Panc1 (cell line): ENCODE data around the gene COX5A.
"Not testable (repeated sequence)": the region's sequence is repeated elsewhere in the genome, so short reads cannot be mapped to it uniquely, and the experiment has no call there.

Experiments used
- CTCF ChIP-seq: fragments of 450-650 bp; IDR thresholded peaks from 2 replicates; pipeline ENCODE4 v1.5.1; 2017; ENCODE audit warnings: mild to moderate bottlenecking
- POLR2AphosphoS5 ChIP-seq: IDR thresholded peaks from 2 replicates; pipeline ENCODE4 v1.6.1; 2012; ENCODE audit warnings: mild to moderate bottlenecking, low read depth, low read length, moderate library complexity
- SIN3A ChIP-seq: IDR thresholded peaks from 2 replicates; pipeline ENCODE4 v1.6.1; 2012; ENCODE audit warnings: low read depth, mild to moderate bottlenecking, low read length, moderate library complexity, borderline replicate concordance; ENCODE audit not compliant: insufficient read depth
- TCF7L2 ChIP-seq: IDR thresholded peaks from 2 replicates; pipeline ENCODE4 v1.6.1; 2011; ENCODE audit warnings: mild to moderate bottlenecking, low read depth, low read length, inconsistent platforms
- TF ChIP-seq, protein P1 (sequence below), 2 experiments: IDR thresholded peaks; 2 replicates each; pipeline ENCODE4 v1.6.1; 2011 to 2012; ENCODE audit warnings: low read depth in 2 of 2, control low read depth in 1 of 2, low read length in 1 of 2, mild to moderate bottlenecking in 1 of 2, moderate library complexity in 1 of 2; ENCODE audit not compliant: insufficient read depth in 1 of 2

GRCh38 chr15:74913799-74914198, 24.1 kb downstream of the COX5A start:
- not testable (repeated sequence) for TF ChIP-seq CTCF, SIN3A, POLR2AphosphoS5, TCF7L2
- TF ChIP-seq, protein P1, sequence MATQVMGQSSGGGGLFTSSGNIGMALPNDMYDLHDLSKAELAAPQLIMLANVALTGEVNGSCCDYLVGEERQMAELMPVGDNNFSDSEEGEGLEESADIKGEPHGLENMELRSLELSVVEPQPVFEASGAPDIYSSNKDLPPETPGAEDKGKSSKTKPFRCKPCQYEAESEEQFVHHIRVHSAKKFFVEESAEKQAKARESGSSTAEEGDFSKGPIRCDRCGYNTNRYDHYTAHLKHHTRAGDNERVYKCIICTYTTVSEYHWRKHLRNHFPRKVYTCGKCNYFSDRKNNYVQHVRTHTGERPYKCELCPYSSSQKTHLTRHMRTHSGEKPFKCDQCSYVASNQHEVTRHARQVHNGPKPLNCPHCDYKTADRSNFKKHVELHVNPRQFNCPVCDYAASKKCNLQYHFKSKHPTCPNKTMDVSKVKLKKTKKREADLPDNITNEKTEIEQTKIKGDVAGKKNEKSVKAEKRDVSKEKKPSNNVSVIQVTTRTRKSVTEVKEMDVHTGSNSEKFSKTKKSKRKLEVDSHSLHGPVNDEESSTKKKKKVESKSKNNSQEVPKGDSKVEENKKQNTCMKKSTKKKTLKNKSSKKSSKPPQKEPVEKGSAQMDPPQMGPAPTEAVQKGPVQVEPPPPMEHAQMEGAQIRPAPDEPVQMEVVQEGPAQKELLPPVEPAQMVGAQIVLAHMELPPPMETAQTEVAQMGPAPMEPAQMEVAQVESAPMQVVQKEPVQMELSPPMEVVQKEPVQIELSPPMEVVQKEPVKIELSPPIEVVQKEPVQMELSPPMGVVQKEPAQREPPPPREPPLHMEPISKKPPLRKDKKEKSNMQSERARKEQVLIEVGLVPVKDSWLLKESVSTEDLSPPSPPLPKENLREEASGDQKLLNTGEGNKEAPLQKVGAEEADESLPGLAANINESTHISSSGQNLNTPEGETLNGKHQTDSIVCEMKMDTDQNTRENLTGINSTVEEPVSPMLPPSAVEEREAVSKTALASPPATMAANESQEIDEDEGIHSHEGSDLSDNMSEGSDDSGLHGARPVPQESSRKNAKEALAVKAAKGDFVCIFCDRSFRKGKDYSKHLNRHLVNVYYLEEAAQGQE (IDR thresholded peaks at IDR 0.05; ENCODE audit: insufficient read depth in 1 of 2, low read depth in 2 of 2, low read length in 1 of 2), result not testable (repeated sequence)
